ENCODE data around the gene C14orf132. TPM values are rescaled to one million over a fixed set of nuclear protein-coding genes. Genes with fewer than 3 reads are reported as not detected.

Gene C14orf132
- total RNA-seq, 4 donors from 2014 or later = 1.2 to 6.2 (median 4.5) TPM

GRCh38 chr14:96105089-96105925, 66.1 kb downstream of the C14orf132 start:
- H3K9me3 ChIP-seq = no peaks in the 10 kb centered on the region
- no peaks in the 10 kb centered on the region for H3K36me3 ChIP-seq
- no peak overlapping the region for H3K4me3 ChIP-seq
- TF ChIP-seq CTCF (IDR thresholded peaks at IDR 0.05) = no peak
- no peak for TF ChIP-seq POLR2A (IDR thresholded peaks at IDR 0.05)
- no peaks in the 10 kb centered on the region for H3K27me3 ChIP-seq
- H3K4me1 ChIP-seq = peaks cover 0 to 10% (median 0%) of the 10 kb centered on the region in 4 donors
- H3K27ac ChIP-seq = peak overlapping the region; percentile 57 to 81 (median 72)
- peak in 1 of 3 donors; percentile 48 for DNase-seq

- Histone ChIP-seq H3K27ac (peak overlapping the region; percentile 57 to 81 (median 72)), H3K9me3 (no peaks in the 10 kb centered on the region), H3K4me1 (peaks cover 0 to 10% (median 0%) of the 10 kb centered on the region in 4 donors), H3K27me3 (no peaks in the 10 kb centered on the region), H3K36me3 (no peaks in the 10 kb centered on the region), H3K4me3 (no peak overlapping the region)
- peak in 2 of 3 donors; percentile 61 to 66 for DNase-seq
- no peak for TF ChIP-seq CTCF (IDR thresholded peaks at IDR 0.05)
- TF ChIP-seq POLR2A (IDR thresholded peaks at IDR 0.05) = no peak
Measured at GRCh38 chr14:96105926-96106441, 66.8 kb downstream of the C14orf132 start.

GRCh38 chr14:96106891-96107290, 67.7 kb downstream of the C14orf132 start:
- Histone ChIP-seq H3K4me3 (no peak overlapping the region), H3K36me3 (no peaks in the 10 kb centered on the region), H3K4me1 (peaks cover 0 to 10% (median 0%) of the 10 kb centered on the region in 4 donors), H3K9me3 (no peaks in the 10 kb centered on the region), H3K27ac (peak overlapping the region in 1 of 4 donors; percentile 81), H3K27me3 (no peaks in the 10 kb centered on the region)
- DNase-seq = peak in 1 of 3 donors; percentile 27
- TF ChIP-seq POLR2A (IDR thresholded peaks at IDR 0.05) (no peak), CTCF (IDR thresholded peaks at IDR 0.05) (no peak)

- TF ChIP-seq CTCF (IDR thresholded peaks at IDR 0.05) (no peak), POLR2A (IDR thresholded peaks at IDR 0.05) (no peak)
- Histone ChIP-seq H3K27me3 (no peaks in the 10 kb centered on the region), H3K9me3 (no peaks in the 10 kb centered on the region), H3K36me3 (no peaks in the 10 kb centered on the region), H3K4me1 (peaks cover 0 to 10% (median 0%) of the 10 kb centered on the region in 4 donors), H3K4me3 (no peak overlapping the region), H3K27ac (no peak overlapping the region)
- no peak for DNase-seq
Measured at GRCh38 chr14:96108061-96108795, 69.1 kb downstream of the C14orf132 start.

GRCh38 chr14:96108911-96109310, 69.7 kb downstream of the C14orf132 start:
- Histone ChIP-seq H3K36me3 (no peaks in the 10 kb centered on the region), H3K27ac (no peak overlapping the region), H3K27me3 (no peaks in the 10 kb centered on the region), H3K9me3 (no peaks in the 10 kb centered on the region), H3K4me1 (peaks cover 0 to 10% (median 0%) of the 10 kb centered on the region in 4 donors), H3K4me3 (no peak overlapping the region)
- peak in 1 of 3 donors; percentile 17 for DNase-seq
- no peak for TF ChIP-seq POLR2A (IDR thresholded peaks at IDR 0.05)
- no peak for TF ChIP-seq CTCF (IDR thresholded peaks at IDR 0.05)

Data from Peyer's patch (tissue), 4 donors.